Activated B cell treated with CpG ODN at 0.5 μM for 24 hours (primary cell): Measurements from ENCODE around the gene OR4D10. TPM values are rescaled to one million over a fixed set of nuclear protein-coding genes. Genes with fewer than 3 reads are reported as not detected.

Experiments
- ATAC-seq: fragments of 200-7000 bp; cut with Tn5 transposase; one replicate; pipeline ENCODE4 v1.10.0; 2021; ENCODE audit warnings: low read depth, mild to moderate bottlenecking, moderate library complexity
- CTCF ChIA-PET: fragments of 350-600 bp; sonication (Branson Sonifier 250); formaldehyde crosslinking; loops from one replicate; lab custom pipeline; 2021; ENCODE audit warnings: antibody characterized with exemption; lab: Charles Lee
- POLR2A ChIA-PET: fragments of 350-600 bp; sonication (Branson Sonifier 250); formaldehyde crosslinking; loops from one replicate; lab custom pipeline; 2021; ENCODE audit warnings: antibody characterized with exemption; lab: Charles Lee
- DNase-seq: peaks from one replicate; pipeline ENCODE4 v3.0.0; 2022
- H3K27ac Mint-ChIP-seq: one replicate; pipeline ENCODE4 v1.8.0; 2020; ENCODE audit warnings: mixed read lengths
- H3K27me3 Mint-ChIP-seq: one replicate; pipeline ENCODE4 v1.8.0; 2021; ENCODE audit warnings: mixed read lengths
- H3K36me3 Mint-ChIP-seq: one replicate; pipeline ENCODE4 v1.8.0; 2021; ENCODE audit warnings: low read depth, mixed read lengths
- H3K4me1 Mint-ChIP-seq: one replicate; pipeline ENCODE4 v1.8.0; 2021; ENCODE audit warnings: mixed read lengths
- H3K4me3 Mint-ChIP-seq: one replicate; pipeline ENCODE4 v1.8.0; 2020; ENCODE audit warnings: mild to moderate bottlenecking, mixed read lengths
- H3K9me3 Mint-ChIP-seq: one replicate; pipeline ENCODE4 v1.8.0; 2020; ENCODE audit warnings: mixed read lengths
- CTCF ChIP-seq: fragments of 200-600 bp; IDR thresholded peaks from one replicate; pipeline ENCODE4 v1.8.0; 2022; ENCODE audit warnings: antibody characterized with exemption, mild to moderate bottlenecking
- intact Hi-C: fragments of 100-400 bp; cut with micrococcal nuclease; formaldehyde crosslinking; loops from one replicate; pipeline ENCODE4 v1.15.1; 2024
- total RNA-seq: library from RNA; stranded (reverse); gene quantifications from 2 replicates; pipeline ENCODE4 v1.2.3, GENCODE V29; 2022

OR4D10 gene
- total RNA-seq, 1 donor from 2014 or later = not detected

- DNase-seq (no peak), ATAC-seq (no peak)
- TF ChIP-seq CTCF = no peak
- CTCF ChIA-PET = interaction anchor here (1.2 kb wide), 1 partner anchor 17 kb away, joined by 3 read pairs; no protein-coding TSS in a partner anchor
- Mint-ChIP-seq H3K36me3 (no peaks in the 10 kb centered on the region), H3K4me3 (no peak overlapping the region), H3K27me3 (peaks cover 7% of the 10 kb centered on the region), H3K9me3 (no peaks in the 10 kb centered on the region), H3K27ac (no peak overlapping the region), H3K4me1 (no peaks in the 10 kb centered on the region)
- intact Hi-C loops = no loop called here
- POLR2A ChIA-PET = no interaction called here
Measured at GRCh38 chr11:59520741-59521140, 47.6 kb downstream of the OR4D10 start.

GRCh38 chr11:59523541-59523940 lies 50.4 kb downstream of the OR4D10 start:
- peaks cover 7% of the 10 kb centered on the region for H3K27me3 Mint-ChIP-seq
- ChIA-PET POLR2A (no interaction called here), CTCF (no interaction called here)
- H3K4me3 Mint-ChIP-seq = no peak overlapping the region
- no peaks in the 10 kb centered on the region for H3K4me1 Mint-ChIP-seq
- no peak for TF ChIP-seq CTCF
- intact Hi-C loops = no loop called here
- DNase-seq (no peak), ATAC-seq (no peak)
- no peak overlapping the region for H3K27ac Mint-ChIP-seq
- no peaks in the 10 kb centered on the region for H3K9me3 Mint-ChIP-seq
- no peaks in the 10 kb centered on the region for H3K36me3 Mint-ChIP-seq

GRCh38 chr11:59528711-59529110 lies 55.6 kb downstream of the OR4D10 start:
- intact Hi-C loops = no loop called here
- Mint-ChIP-seq H3K9me3 (no peaks in the 10 kb centered on the region), H3K4me1 (no peaks in the 10 kb centered on the region), H3K27ac (no peak overlapping the region), H3K27me3 (peaks cover 8% of the 10 kb centered on the region), H3K4me3 (no peak overlapping the region), H3K36me3 (no peaks in the 10 kb centered on the region)
- no peak for TF ChIP-seq CTCF
- POLR2A ChIA-PET = interaction anchor here (0.6 kb wide), 1 partner anchor 20 kb away, joined by 3 read pairs; no protein-coding TSS in a partner anchor
- DNase-seq = no peak
- CTCF ChIA-PET = no interaction called here
- no peak for ATAC-seq

Other genes starting within 250 kb of the OR4D10 start
- gene OR5AN1, start 114.4 kb upstream of the OR4D10 start, total RNA-seq = not detected in 2 replicates
- not detected in 2 replicates for gene OR5A2, start 46.9 kb upstream of the OR4D10 start, total RNA-seq
- not detected in 2 replicates for gene OR5A1, start 36.8 kb upstream of the OR4D10 start, total RNA-seq
- gene OR4D6, start 16.4 kb upstream of the OR4D10 start, total RNA-seq = not detected in 2 replicates
- not detected in 2 replicates for gene OR4D11, start 30.3 kb downstream of the OR4D10 start, total RNA-seq
- gene OR4D9, start 38.2 kb downstream of the OR4D10 start, total RNA-seq = not detected in 2 replicates
- gene OSBP, start 142.5 kb downstream of the OR4D10 start, total RNA-seq = 34.7 and 38.0 TPM in 2 replicates
- 42.0 and 45.1 TPM in 2 replicates for gene PATL1, start 195.7 kb downstream of the OR4D10 start, total RNA-seq
- gene OR10V1, start 240.5 kb downstream of the OR4D10 start, total RNA-seq = not detected in 2 replicates